ENCODE results near the gene UGT2B7.
"Not testable (repeated sequence)": the region's sequence is repeated elsewhere in the genome, so short reads cannot be mapped to it uniquely, and the experiment has no call there.

The UGT2B7 gene

DNA sequence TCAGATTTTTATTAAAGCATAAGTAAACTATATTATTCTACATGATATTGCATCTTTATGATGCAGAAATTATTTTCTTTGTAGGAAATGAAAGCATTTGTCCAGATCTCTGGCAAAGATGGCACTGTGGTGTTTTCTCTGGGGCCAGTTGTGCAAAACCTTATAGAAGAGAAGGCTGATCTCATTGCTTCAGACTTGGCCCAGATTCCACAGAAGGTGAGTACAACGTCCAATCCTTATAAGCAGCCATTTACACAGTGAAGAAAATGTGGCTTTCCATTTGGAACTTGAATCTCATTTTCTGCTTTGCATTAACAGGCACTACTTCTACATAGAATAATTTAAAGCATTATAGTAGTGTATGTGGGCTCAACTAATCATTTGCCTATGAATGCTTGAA, 6.9 kb upstream of the UGT2B7 start:
- no peak for DNase-seq

DNA sequence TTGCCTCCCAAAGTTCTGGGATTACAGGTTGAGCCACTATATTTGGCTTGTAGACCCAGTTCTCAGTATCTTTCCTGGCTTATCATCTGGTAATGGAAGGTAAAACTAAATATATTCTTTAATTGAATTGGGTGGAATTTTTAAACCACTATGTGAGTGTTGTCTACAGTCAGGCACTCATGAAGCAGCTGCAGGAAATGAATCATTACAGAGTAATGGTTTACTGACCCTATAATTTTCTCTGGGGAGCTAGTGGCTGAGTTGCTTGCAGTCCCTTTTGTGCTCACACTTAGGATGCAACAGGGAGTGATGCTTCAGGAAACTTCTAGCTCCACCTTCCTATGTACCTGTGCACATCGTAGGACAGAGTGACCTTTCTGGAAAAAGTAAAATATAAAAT, 4.1 kb upstream of the UGT2B7 start:
- no peak for DNase-seq

- DNase-seq: no peak
Observed at GRCh38 chr4:69092980-69093568, 3.2 kb upstream of the UGT2B7 start.

DNA sequence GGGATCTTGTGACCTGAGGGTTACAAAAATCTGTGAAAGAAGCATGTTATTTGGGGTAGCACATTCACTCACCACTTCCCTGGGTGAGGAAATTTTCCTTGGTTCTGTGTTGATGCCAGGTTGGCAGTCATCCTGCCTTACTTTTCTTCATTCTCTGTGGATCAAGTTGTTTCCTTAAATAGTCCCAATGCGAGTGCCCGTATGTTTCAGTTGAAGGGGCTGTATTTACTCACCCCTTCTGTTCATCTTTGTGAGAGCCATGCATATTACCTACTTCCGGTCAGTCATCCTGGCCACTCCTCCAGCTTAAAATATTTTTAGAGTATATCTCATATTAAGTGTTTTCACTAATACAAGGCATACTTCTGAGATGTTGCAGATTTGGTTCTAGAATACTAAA, 2.6 kb upstream of the UGT2B7 start:
- no peak for DNase-seq

DNA sequence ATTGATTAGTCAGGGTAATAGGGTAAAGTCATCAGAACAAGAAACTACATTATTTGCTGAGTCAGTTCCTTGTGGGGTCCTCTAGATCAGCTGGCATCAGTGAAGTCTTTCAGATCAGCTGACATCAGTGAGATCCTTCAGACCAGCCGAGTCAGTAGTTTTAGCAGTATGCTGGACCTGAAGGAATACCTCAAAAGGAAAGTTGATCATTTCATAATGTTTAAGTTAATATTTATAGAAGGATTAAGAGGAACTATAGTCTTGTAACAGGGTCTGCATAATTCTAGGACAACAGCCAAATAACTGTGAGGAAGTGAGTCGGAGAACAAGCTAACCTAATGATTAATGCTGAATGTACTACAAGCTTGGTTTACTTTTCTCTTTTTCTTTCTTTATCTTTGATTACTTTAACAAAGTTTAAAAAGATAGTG, 958 bp upstream of the UGT2B7 start:
- DNase-seq: no peak

GRCh38 chr4:69096810-69097209, 536 bp downstream of the UGT2B7 start:
- no peak for DNase-seq

DNA sequence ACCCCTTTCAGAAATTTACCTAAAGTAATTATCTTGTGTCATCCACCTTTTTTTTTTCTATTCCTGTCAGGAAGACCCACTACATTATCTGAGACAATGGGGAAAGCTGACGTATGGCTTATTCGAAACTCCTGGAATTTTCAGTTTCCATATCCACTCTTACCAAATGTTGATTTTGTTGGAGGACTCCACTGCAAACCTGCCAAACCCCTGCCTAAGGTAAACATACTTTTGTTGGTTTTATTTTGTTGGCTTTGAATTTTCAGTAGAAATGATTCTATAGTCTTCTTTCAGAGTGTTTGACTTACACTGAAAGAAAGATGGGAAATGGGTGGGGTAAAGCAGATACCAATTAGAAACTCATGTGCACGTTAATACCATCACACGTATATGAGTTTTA, 2.2 kb downstream of the UGT2B7 start:
- no peak for DNase-seq

GRCh38 chr4:69099910-69100309, 3.6 kb downstream of the UGT2B7 start:
- DNase-seq: no peak

DNA sequence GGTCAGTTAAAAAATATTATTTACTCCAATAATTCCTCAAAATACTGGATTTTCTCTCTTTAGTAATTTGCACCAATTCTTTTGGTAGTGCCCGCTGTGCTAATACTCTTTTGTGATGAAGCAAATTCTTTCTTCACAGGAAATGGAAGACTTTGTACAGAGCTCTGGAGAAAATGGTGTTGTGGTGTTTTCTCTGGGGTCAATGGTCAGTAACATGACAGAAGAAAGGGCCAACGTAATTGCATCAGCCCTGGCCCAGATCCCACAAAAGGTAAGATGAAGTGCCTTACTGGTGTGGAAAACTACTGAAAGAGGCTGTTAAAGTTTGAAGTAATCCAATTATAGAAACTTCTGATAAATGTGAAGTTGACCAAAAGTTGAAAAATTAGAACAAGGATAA, 6.4 kb downstream of the UGT2B7 start:
- not testable (repeated sequence) for DNase-seq

DNA sequence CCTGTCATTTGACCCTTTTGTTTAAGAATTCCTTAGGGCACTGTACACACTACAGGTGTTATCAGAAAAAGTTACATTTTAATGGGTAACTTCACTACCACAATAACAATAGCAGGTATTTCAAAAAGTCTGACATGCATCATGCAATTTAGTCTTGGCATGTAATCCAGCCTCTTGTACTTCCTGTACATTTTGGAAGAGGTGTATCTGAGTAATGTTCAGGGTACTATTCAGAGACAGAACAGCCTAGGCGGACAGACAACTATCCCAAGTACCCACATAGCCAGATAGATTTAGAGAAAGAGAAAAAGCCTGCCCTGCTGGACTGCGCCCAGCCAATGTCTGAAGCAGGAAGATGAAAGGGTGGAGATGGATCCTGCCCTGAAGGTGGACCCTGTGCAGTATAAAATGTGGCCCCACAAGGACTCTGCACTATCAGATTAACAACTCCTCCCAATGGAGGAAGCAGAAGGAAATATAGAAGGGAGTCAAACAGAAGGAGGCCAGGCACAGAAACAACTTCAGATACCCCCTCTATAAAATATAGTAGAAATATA, 8.5 kb downstream of the UGT2B7 start:
- no peak for DNase-seq

DNA sequence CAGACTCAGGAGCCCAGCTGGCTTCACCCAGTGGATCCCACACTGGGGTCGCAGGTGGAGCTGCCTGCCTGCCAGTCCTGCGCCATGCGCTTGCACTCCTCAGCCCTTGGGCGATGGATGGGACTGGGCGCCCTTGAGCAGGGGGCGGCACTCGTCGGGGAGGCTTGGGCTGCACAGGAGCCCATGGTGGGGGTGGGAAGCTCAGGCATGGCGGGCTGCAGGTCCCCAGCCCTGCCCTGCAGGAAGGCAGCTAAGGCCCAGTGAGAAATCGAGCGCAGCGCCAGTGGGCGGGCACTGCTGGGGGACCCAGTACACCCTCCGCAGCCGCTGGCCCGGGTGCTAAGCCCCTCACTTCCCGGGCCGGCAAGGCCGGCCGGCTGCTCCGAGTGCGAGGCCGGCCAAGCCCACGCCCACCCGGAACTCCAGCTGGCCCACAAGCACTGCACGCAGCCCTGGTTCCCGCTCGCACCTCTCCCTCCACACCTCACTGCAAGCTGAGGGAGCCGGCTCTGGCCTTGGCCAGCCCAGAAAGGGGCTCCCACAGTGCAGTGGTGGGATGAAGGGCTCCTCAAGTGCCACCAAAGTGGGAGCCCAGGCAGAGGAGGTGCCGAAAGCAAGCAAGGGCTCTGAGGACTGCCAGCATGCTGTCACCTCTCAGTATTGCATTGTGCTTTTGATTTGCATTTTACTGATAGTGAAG, 19.0 kb downstream of the UGT2B7 start:
- DNase-seq: not testable (repeated sequence)

DNA sequence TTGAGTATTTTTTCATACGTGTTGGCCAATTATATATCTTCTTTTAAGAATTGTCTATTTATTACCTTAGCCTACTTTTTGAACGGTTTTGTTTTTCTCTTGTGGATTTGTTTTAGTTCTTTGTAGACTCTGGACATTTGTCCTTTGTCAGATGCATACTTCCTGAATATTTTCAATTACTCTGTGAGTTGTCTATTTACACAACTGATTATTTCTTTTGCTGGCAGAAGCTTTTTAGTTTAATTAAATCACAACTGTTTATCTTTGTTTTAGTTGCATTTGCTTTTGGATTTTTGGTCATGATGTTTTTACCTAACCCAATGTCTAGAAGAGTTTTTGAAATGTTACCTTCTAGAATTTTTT, 19.6 kb downstream of the UGT2B7 start:
- DNase-seq: no peak

DNA sequence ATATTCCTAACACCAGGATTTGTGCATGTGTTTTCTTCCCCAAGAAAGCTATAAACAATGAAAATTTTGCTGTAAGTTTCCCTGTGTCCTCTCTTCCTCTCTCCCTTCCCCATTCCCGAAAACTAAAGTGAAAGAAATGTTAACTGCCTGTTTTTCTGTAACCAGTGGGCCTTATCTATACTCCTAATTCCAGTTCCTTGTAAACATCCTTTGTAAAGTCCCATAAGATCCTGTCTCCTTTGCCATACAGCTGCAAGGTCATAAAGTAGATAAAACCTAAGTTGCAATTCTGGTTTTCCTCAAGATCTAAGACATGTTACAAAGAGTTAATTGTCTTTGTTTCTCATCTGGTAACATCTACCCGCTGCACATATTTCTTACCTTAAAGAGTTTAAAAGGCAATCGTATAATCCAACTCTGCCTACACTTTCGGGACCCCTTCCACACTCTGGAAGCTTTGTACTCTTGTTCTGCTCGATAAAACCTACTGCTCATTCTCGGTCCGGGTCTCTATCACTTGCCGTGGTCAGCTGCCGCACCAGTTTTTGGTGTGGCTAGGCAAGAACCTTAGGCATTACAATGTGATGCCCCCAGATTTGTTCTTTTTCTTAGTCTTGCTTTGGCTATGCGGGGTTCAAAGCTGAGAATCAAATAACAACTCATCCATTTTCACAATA, 20.5 kb downstream of the UGT2B7 start:
- no peak for DNase-seq

DNA sequence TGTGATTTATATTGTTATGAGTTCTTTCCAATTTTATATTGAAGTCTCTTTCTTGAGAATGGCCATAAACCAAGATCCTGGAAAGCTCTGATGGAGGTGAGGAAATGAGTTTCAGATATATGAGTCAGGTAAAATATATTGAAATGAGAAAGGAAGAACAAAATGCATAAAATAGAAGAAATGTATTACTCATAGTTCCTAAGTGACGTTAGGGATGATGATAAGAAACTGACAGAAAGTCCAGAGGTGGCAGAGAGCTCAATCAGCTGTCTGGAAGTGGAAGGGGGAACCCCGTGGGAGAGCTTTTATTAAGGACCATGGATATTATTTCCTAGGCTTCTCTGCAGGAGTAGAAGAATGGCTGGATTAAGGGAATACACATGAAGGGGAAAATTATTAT, 24.6 kb downstream of the UGT2B7 start:
- DNase-seq: no peak

DNA sequence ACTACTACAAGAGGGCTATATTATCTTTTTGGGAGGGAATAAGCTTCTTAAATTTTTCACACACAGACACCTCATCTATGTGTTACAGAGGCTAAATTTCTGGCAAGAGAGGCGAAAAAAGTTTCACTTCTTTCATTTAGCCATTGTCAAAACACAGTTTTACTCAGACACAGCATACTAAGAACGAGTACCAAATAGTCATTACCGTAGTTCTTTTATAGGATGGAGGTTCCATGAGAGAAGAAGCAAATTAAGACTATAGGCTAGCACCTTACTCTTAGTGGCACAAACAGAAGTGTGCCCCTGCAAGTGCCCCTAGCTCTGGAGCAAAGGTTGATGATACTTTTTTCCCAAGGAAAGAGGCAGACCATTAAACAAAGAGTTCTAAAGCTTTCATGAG, 26.2 kb downstream of the UGT2B7 start:
- DNase-seq: no peak

GRCh38 chr4:69124941-69125340, 28.7 kb downstream of the UGT2B7 start:
- DNase-seq: no peak

DNA sequence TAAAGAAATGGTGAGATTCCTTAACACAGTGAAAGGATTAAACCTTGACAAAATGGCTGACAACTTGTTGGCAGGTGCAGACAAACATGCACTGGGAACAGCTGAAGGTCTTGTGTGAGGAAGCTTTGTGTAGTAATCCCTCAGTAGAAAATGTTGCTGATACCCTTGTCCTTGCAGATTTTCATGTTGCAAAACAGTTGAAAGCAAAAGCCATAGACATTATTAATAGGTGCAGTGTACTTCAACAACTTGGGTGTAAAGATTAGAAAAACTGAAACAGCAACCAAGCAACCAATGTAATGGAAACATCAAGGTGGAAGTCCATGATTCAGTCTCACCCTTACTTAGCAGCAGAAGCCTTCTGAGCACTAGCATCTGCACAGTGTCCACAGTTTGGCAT, 29.8 kb downstream of the UGT2B7 start:
- DNase-seq: no peak

DNA sequence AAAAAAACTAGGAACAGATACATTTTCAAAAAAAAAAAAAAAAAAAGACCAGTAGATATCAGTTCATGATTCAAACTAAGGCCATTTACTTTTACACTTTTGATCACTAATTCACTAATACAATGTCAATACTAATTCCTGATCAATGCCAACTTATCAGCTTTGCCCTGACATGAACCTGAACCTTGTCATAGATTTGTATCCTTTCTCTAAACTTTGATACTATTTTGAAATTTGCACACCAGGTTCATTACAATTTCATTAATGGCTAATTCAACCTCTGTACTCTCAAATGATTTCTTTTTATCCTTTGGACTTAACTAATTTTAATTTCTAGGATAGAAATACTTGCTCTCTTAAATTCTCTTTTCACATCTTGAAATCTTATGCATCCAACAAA, 37.7 kb downstream of the UGT2B7 start:
- no peak for DNase-seq

- no peak for DNase-seq
Observed at GRCh38 chr4:69134471-69134870, 38.2 kb downstream of the UGT2B7 start.

GRCh38 chr4:69141320-69141719, 45.0 kb downstream of the UGT2B7 start:
- DNase-seq: no peak

GRCh38 chr4:69147334-69147733, 51.1 kb downstream of the UGT2B7 start:
- DNase-seq: no peak

DNA sequence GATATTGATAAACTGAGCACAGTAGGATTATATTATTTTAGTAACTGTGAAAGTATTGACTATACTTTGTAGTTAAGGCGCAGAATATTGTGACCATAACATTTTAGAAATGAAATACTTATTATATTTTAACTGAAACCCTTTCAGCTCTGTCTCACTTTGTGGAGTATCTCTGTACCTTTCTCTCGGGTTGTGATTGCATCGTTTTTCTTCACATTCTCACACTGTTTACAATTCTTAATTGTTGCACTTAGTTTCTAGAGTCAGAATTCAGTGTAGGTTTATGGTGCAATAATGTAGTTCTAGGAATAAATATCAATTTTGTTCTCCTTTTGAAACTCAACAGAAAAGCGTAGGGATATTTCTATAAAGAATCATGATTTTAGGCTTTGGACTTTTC, 57.7 kb downstream of the UGT2B7 start:
- no peak for DNase-seq

- no peak for DNase-seq
Observed at GRCh38 chr4:69156913-69157312, 60.6 kb downstream of the UGT2B7 start.

Data from stimulated activated CD4-positive, alpha-beta T cell treated with anti-CD3 and anti-CD28 coated beads, Interleukin-15, amount 100 ng/mL, for 24 hours (primary cell).